HS-27A (cell line): ENCODE measurements around the gene FGD5.

Experiments used
- DNase-seq: peaks from one replicate; pipeline ENCODE4 v3.0.0-alpha.2; 2012; ENCODE audit warnings: low read depth, missing footprints

Gene FGD5

GRCh38 chr3:14857506-14857905 lies 38.7 kb downstream of the FGD5 start:
- no peak for DNase-seq

- no peak for DNase-seq
Measured at GRCh38 chr3:14858105-14858504, 39.3 kb downstream of the FGD5 start.

GRCh38 chr3:14859880-14860279 lies 41.1 kb downstream of the FGD5 start:
- no peak for DNase-seq

- no peak for DNase-seq
Measured at GRCh38 chr3:14861031-14861430, 42.3 kb downstream of the FGD5 start.

DNA sequence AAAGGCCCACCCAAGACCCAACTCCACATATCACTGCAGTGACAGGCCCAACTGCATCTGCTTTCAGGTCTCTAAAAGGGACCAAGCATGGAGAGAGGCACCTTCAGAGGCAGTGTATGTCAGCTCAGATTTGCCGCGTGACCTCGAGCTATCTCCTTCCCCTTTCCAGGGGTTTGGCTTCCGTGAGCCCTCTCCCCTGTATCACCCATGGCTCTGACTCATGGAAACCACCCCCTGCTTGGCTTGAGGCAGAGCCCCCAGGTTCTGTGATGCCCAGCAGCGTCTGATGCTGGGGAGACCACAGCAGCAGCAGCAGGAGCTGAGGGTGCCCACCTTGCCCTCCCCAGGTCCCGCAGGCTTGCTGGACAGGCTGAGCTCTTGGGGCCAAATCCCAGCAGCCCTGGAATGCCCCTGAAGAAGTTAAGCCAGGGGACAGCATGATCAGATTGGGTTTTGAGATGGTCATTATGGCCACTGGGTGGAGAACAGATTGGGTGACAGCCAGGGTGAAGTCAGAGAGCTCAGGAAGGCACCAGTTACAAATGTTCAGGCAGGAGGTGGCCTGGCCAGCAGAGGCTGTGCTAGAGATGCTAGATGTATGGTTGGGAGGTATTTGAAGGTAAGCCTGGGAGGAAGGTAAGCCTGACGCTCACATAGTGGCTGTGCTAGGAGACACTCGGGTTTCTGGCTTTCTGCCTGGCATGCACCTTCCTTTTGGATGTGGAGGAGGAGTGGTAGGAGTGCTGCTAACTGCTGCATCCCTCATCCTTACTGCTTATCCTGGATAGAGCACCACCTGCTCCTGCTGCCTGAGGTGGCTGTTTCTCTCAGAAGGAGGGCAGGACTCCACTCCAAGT lies 42.9 kb downstream of the FGD5 start:
- no peak for DNase-seq

DNA sequence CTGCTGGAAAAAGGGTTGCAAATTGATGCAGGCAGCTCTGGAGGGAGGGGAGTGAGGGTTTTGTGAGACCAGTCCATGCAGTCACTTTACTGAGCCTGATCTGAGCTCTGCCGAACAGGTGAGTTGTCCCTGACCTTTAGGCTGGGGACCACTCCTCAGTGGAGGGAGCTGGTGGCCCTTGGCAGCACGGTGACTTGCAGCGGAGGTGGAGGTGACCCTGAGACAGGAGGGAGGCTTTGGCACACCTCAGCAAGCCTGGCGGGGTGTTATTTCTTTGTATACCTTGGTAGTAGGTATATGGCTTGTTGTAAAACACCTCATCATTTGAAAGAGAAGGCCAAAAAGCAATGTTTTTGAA lies 43.5 kb downstream of the FGD5 start:
- DNase-seq = no peak

- no peak for DNase-seq
Measured at GRCh38 chr3:14862661-14863230, 44.0 kb downstream of the FGD5 start.

DNA sequence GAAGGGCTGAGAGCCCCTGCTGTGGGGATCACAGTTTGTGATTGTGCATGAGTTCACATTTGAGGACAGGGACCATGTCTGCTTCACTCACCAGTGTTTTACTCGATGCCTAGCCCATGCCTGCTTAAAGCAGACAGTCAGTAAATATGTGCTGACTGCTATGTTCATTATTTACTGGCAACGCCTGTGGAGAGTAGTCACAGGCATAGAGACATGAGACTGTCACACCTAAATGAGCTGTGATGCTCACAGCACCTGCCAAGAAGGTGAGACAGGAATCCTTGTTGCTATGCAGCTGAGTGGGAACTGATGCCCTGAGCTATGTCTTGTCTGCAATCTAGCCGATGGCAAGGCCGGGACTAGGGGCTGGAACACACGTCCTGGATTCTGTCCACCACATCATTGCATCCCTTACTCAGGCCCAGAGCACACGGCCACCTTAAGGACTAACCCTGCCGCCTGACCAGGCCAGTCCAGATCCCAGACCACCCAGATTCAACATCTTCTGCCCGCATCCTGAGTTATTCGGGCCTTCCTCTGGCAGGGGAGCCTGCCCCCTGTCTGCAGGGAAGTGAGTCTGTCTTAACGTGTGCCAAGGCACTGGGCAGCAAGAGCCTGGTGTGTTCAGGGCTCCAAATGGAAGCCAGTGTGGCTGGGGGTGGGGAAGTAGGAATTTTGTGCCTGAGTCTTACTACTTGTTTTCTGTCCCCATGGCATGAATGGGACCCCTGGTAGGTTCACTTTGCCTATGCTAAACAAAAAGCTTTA lies 44.8 kb downstream of the FGD5 start:
- DNase-seq = no peak

- no peak for DNase-seq
Measured at GRCh38 chr3:14864131-14864530, 45.4 kb downstream of the FGD5 start.

DNA sequence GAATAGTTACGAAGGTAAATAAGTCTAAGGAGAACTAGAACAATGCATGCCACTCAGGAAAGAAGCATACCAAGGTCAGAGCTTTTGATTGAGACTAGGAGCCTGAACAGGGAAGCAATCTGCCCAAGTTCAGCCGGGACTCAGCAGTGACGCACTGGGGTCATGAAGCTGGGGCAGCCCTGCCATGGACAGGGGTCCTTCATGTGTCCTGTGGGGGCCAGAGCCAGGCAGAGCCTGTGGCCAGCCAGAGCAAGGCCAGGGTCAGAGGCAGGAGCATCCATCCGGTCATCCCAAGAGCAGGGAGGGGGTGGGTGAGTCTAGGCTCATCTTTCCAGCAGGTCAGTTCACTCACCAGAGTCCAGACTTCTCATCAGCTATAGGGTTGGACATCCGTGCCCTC lies 47.9 kb downstream of the FGD5 start:
- no peak for DNase-seq

DNA sequence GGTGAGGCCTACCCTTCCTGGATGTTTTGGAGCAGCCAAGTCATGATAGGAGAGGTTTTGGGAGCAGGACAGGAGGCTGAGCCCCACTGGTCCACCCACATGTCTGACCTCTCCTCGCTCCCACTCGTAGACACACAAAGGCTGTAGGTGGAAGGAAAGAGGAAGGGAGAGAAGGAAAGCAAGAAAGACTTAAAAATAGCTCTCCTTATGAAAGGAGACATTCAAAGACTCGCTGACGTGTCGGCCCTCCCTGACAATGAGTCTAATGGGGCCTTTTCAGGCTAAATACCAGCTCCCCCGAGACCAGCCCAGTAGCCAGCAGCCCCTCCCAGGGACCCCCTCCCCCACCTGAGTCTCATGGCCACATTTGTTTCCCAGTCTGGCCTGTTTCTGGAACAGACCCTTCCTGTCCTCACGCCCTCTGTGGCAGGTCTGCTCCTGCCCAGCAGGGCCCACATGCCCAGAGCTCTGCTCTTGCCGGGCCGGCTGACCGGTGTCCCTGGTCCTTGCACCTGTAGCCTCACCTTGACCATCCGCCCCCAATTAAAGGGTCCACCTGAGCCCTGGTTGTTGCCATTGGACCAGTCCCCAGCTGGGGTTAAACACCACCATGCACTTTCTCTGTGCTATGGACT lies 49.3 kb downstream of the FGD5 start:
- no peak for DNase-seq

- no peak for DNase-seq
Measured at GRCh38 chr3:14869917-14870782, 51.4 kb downstream of the FGD5 start.

- no peak for DNase-seq
Measured at GRCh38 chr3:14870783-14871060, 52.0 kb downstream of the FGD5 start.

GRCh38 chr3:14871456-14872200 lies 52.9 kb downstream of the FGD5 start:
- no peak for DNase-seq

DNA sequence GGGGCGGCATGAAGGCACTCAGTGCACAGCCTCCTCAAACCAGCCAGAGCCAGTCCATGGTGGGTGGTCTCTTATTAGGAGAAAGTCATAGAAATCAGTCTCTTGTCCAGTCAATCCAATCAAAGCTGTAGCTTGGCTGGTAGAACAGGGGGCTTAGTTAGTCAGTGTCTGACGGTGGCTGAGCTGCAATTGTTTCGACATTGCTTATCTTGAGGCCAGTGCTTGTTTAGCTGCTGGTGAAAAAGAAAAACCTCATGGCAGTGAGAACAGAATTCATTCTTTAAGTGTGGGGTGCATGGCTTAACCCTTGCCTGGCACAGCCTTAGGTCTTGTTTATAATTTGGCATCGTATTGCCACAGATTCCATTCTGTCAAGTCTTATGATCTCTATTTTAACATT lies 53.9 kb downstream of the FGD5 start:
- DNase-seq = no peak

DNA sequence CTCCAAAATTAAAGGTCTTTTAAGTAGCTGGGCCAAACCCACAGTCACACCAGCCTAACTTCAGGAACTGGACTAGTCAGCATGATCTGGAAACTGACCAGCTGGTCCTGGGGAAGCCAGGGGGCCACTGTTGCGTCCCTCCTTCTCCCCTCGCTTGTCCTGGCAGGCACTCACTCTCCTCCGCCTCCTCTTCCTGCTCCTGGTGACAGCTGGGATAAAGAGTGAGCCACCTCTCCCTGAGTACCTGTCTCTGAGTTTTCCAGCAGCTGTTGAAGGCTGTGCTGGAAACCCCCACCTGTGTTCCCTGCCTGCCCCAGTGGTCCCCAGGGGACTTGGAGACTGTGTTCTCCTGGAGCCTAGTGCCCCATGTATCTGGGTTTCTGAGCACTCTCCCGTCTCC lies 56.0 kb downstream of the FGD5 start:
- no peak for DNase-seq

GRCh38 chr3:14875411-14876175 lies 56.8 kb downstream of the FGD5 start:
- DNase-seq = no peak

DNA sequence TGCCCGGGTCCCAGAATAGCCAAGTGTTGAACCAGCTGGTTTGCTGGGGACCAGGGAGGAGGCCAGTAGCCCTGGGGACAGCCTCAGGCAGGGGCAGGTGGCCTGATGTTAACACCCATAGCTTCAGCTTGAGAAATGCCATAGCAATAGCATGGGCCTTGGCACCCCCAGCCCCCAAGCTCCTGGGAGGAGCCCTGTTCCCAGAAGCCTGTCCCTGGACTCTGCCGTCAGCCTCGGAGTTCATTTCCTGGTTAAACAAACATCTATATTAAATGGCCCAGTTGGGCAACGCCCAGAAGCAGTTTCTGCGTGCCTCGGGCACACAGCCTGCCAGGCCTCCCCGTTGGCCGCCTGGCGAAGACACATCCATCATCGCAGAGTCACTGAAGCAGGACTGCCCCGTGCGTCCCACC lies 58.2 kb downstream of the FGD5 start:
- no peak for DNase-seq

GRCh38 chr3:14877469-14877868 lies 58.7 kb downstream of the FGD5 start:
- no peak for DNase-seq

- DNase-seq = no peak
Measured at GRCh38 chr3:14879211-14879874, 60.6 kb downstream of the FGD5 start.
